Fibroblast of mammary gland (primary cell): ENCODE data around the gene DNMT1.

Experiments used
- DNase-seq: peaks from one replicate; pipeline ENCODE4 v3.0.0-alpha.2; 2010; ENCODE audit warnings: low read depth
- H3K4me3 ChIP-seq: 2 replicates; pipeline ENCODE4 v1.5.1; 2011; ENCODE audit warnings: low read depth, mild to moderate bottlenecking, low read length, moderate library complexity; ENCODE audit not compliant: control insufficient read depth
- TF ChIP-seq, protein P1 (sequence below): conservative IDR thresholded peaks from 2 replicates; pipeline ENCODE4 v1.5.1; 2011; ENCODE audit warnings: low read depth, low read length, inconsistent platforms; ENCODE audit not compliant: control insufficient read depth, insufficient read depth

The DNMT1 gene

GRCh38 chr19:10100163-10100785 is 94.5 kb downstream of the DNMT1 start:
- no peak for DNase-seq
- no peak overlapping the region for H3K4me3 ChIP-seq
- TF ChIP-seq, protein P1, sequence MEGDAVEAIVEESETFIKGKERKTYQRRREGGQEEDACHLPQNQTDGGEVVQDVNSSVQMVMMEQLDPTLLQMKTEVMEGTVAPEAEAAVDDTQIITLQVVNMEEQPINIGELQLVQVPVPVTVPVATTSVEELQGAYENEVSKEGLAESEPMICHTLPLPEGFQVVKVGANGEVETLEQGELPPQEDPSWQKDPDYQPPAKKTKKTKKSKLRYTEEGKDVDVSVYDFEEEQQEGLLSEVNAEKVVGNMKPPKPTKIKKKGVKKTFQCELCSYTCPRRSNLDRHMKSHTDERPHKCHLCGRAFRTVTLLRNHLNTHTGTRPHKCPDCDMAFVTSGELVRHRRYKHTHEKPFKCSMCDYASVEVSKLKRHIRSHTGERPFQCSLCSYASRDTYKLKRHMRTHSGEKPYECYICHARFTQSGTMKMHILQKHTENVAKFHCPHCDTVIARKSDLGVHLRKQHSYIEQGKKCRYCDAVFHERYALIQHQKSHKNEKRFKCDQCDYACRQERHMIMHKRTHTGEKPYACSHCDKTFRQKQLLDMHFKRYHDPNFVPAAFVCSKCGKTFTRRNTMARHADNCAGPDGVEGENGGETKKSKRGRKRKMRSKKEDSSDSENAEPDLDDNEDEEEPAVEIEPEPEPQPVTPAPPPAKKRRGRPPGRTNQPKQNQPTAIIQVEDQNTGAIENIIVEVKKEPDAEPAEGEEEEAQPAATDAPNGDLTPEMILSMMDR, result no peak

GRCh38 chr19:10096615-10096963 is 98.2 kb downstream of the DNMT1 start:
- TF ChIP-seq, protein P1, result no peak
- H3K4me3 ChIP-seq, result peak overlapping the region; percentile 29
- DNase-seq, result peak; percentile 28

DNA sequence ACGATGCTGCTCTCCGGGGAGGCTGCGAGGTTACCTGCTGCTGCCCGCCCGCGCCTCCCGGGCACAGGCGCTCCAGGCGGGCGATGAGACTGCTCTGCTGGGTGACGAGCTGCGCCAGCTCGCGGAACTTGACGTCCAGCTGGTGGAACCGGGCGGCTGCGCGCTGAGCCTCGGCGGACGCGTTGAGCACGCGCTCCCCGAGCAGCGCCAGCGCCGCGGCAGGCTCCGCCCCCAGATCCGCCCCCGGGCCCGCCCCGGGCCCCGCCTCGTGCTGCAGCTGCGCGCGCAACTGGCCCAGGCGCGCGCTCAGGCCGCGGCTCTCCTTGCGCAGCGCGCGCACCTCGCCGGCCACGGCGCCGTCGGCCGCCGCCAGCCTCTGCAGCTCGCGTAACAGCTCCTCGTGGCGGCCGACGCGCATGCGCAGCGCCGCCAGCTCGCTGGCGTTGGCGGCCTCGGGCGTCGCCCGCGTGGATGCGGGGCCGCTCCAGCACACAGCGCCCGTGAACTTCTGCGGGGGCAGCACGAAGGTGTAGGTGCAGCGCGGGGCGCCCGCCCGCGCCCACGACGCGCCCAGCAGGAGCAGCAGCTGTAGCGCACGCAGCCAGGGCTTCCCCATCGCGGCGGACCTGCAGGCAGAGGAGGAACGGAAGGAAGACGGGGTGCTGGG is 98.7 kb downstream of the DNMT1 start:
- TF ChIP-seq, protein P1, result no peak
- H3K4me3 ChIP-seq, result peak overlapping the region; percentile 29
- peak; percentile 83 for DNase-seq

- TF ChIP-seq, protein P1, result no peak
- no peak for DNase-seq
- no peak overlapping the region for H3K4me3 ChIP-seq
Measured at GRCh38 chr19:10095622-10095947, 99.2 kb downstream of the DNMT1 start.

- H3K4me3 ChIP-seq, result no peak overlapping the region
- TF ChIP-seq, protein P1, result no peak
- DNase-seq, result peak; percentile 24
Measured at GRCh38 chr19:10093295-10094186, 101.2 kb downstream of the DNMT1 start.

DNA sequence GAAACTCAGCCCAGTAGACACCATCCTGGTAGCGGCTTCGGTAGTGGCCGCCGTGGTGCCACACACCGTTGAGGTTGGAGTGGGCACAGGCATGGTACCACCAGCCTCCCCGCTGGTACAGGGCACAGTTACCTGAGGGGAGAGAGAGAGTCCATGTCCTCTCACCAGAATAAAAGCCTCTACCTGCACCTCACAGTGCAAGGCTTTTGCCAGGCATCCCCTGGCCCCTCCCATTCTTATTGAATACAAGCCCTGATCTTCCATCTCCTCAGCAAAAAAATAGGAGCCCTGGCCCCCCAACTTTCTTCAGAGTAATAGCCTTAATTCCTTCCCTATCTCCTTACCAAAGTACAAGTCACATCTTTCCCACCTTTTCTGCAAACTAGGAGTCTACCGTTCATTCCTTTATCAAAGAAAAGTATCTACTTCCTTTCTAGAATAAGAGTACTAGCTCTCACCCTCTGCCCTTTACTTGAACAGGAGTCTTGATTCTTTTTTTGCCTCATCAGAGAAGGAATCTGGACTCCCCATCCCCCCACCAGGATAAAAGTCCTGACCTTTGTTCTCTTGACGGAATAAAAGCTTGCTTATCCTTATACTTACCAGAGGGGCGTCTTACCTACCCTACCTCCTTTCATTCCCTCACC is 102.0 kb downstream of the DNMT1 start:
- no peak overlapping the region for H3K4me3 ChIP-seq
- no peak for DNase-seq
- TF ChIP-seq, protein P1, result no peak
